ENCODE measurements around the gene PADI3. TPM values are rescaled to one million over a fixed set of nuclear protein-coding genes. Genes with fewer than 3 reads are reported as not detected.

Gene PADI3
- total RNA-seq, 1 experiment from 2014 or later, result not detected

- Histone ChIP-seq H2AFZ (ENCODE audit: low read length) (no peak overlapping the region), H3K36me3 (ENCODE audit: insufficient read depth, low read length) (no peaks in the 10 kb centered on the region), H3K27me3 (ENCODE audit: low read length) (no peaks in the 10 kb centered on the region), H3K27ac (ENCODE audit: low read length) (no peak overlapping the region), H3K9me3 (ENCODE audit: low read length) (no peaks in the 10 kb centered on the region), H4K20me1 (ENCODE audit: insufficient read depth, low read depth, low read length) (no peaks in the 10 kb centered on the region), H3K79me2 (ENCODE audit: low read length) (no peaks in the 10 kb centered on the region), H3K9me2 (replicated peaks; ENCODE audit: insufficient read depth, low read length) (no peaks in the 10 kb centered on the region), H3K4me1 (ENCODE audit: low read length) (peaks cover 17% of the 10 kb centered on the region), H3K9ac (ENCODE audit: low read length) (no peak overlapping the region), H3K4me2 (ENCODE audit: low read depth, low read length, poor library complexity, severe bottlenecking) (no peak overlapping the region), H3K4me3 (ENCODE audit: low read length) (no peak overlapping the region)
- DNase-seq, result no peak
Measured at GRCh38 chr1:17206196-17206595, 42.7 kb upstream of the PADI3 start.

GRCh38 chr1:17207046-17207445 is 41.9 kb upstream of the PADI3 start:
- peak; percentile 91 for DNase-seq
- H4K20me1 ChIP-seq (ENCODE audit: insufficient read depth, low read depth, low read length), result no peaks in the 10 kb centered on the region
- H3K4me2 ChIP-seq (ENCODE audit: low read depth, low read length, poor library complexity, severe bottlenecking), result peak overlapping the region; percentile 38
- no peak overlapping the region for H3K4me3 ChIP-seq (ENCODE audit: low read length)
- H3K9ac ChIP-seq (ENCODE audit: low read length), result no peak overlapping the region
- H3K27ac ChIP-seq (ENCODE audit: low read length), result no peak overlapping the region
- H3K79me2 ChIP-seq (ENCODE audit: low read length), result no peaks in the 10 kb centered on the region
- no peaks in the 10 kb centered on the region for H3K9me2 ChIP-seq (replicated peaks; ENCODE audit: insufficient read depth, low read length)
- no peaks in the 10 kb centered on the region for H3K27me3 ChIP-seq (ENCODE audit: low read length)
- H3K36me3 ChIP-seq (ENCODE audit: insufficient read depth, low read length), result no peaks in the 10 kb centered on the region
- H3K9me3 ChIP-seq (ENCODE audit: low read length), result no peaks in the 10 kb centered on the region
- H2AFZ ChIP-seq (ENCODE audit: low read length), result no peak overlapping the region
- peaks cover 17% of the 10 kb centered on the region for H3K4me1 ChIP-seq (ENCODE audit: low read length)

- H2AFZ ChIP-seq (ENCODE audit: low read length), result no peak overlapping the region
- no peaks in the 10 kb centered on the region for H3K36me3 ChIP-seq (ENCODE audit: insufficient read depth, low read length)
- no peak overlapping the region for H3K27ac ChIP-seq (ENCODE audit: low read length)
- DNase-seq, result no peak
- peak overlapping the region; percentile 38 for H3K4me2 ChIP-seq (ENCODE audit: low read depth, low read length, poor library complexity, severe bottlenecking)
- H3K9me2 ChIP-seq (replicated peaks; ENCODE audit: insufficient read depth, low read length), result no peaks in the 10 kb centered on the region
- H3K9me3 ChIP-seq (ENCODE audit: low read length), result no peaks in the 10 kb centered on the region
- H3K79me2 ChIP-seq (ENCODE audit: low read length), result no peaks in the 10 kb centered on the region
- H3K27me3 ChIP-seq (ENCODE audit: low read length), result no peaks in the 10 kb centered on the region
- H3K9ac ChIP-seq (ENCODE audit: low read length), result no peak overlapping the region
- H3K4me1 ChIP-seq (ENCODE audit: low read length), result peaks cover 17% of the 10 kb centered on the region
- H4K20me1 ChIP-seq (ENCODE audit: insufficient read depth, low read depth, low read length), result no peaks in the 10 kb centered on the region
- no peak overlapping the region for H3K4me3 ChIP-seq (ENCODE audit: low read length)
Measured at GRCh38 chr1:17207540-17207939, 41.4 kb upstream of the PADI3 start.

- Histone ChIP-seq H3K4me1 (ENCODE audit: low read length) (peaks cover 17% of the 10 kb centered on the region), H3K4me3 (ENCODE audit: low read length) (no peak overlapping the region), H3K27ac (ENCODE audit: low read length) (no peak overlapping the region), H3K9me3 (ENCODE audit: low read length) (no peaks in the 10 kb centered on the region), H3K79me2 (ENCODE audit: low read length) (no peaks in the 10 kb centered on the region), H2AFZ (ENCODE audit: low read length) (no peak overlapping the region), H3K36me3 (ENCODE audit: insufficient read depth, low read length) (no peaks in the 10 kb centered on the region), H3K9ac (ENCODE audit: low read length) (no peak overlapping the region), H3K27me3 (ENCODE audit: low read length) (no peaks in the 10 kb centered on the region), H4K20me1 (ENCODE audit: insufficient read depth, low read depth, low read length) (no peaks in the 10 kb centered on the region), H3K4me2 (ENCODE audit: low read depth, low read length, poor library complexity, severe bottlenecking) (no peak overlapping the region), H3K9me2 (replicated peaks; ENCODE audit: insufficient read depth, low read length) (no peaks in the 10 kb centered on the region)
- peak; percentile 70 for DNase-seq
Measured at GRCh38 chr1:17207966-17208418, 40.9 kb upstream of the PADI3 start.

- Histone ChIP-seq H3K4me2 (ENCODE audit: low read depth, low read length, poor library complexity, severe bottlenecking) (no peak overlapping the region), H3K79me2 (ENCODE audit: low read length) (no peaks in the 10 kb centered on the region)
Measured at GRCh38 chr1:17208546-17208945, 40.4 kb upstream of the PADI3 start.

GRCh38 chr1:17209430-17209829 is 39.5 kb upstream of the PADI3 start:
- H3K9ac ChIP-seq (ENCODE audit: low read length), result no peak overlapping the region
- no peak overlapping the region for H3K4me2 ChIP-seq (ENCODE audit: low read depth, low read length, poor library complexity, severe bottlenecking)
- no peak overlapping the region for H3K27ac ChIP-seq (ENCODE audit: low read length)
- H3K4me3 ChIP-seq (ENCODE audit: low read length), result no peak overlapping the region
- no peaks in the 10 kb centered on the region for H3K9me3 ChIP-seq (ENCODE audit: low read length)
- no peaks in the 10 kb centered on the region for H3K36me3 ChIP-seq (ENCODE audit: insufficient read depth, low read length)
- no peaks in the 10 kb centered on the region for H3K9me2 ChIP-seq (replicated peaks; ENCODE audit: insufficient read depth, low read length)
- no peak for DNase-seq
- H2AFZ ChIP-seq (ENCODE audit: low read length), result no peak overlapping the region
- H4K20me1 ChIP-seq (ENCODE audit: insufficient read depth, low read depth, low read length), result no peaks in the 10 kb centered on the region
- peaks cover 17% of the 10 kb centered on the region for H3K4me1 ChIP-seq (ENCODE audit: low read length)
- no peaks in the 10 kb centered on the region for H3K79me2 ChIP-seq (ENCODE audit: low read length)
- no peaks in the 10 kb centered on the region for H3K27me3 ChIP-seq (ENCODE audit: low read length)

More at GRCh38 chr1:17208546-17208945, 40.4 kb upstream of the PADI3 start:
- Histone ChIP-seq H3K4me3 (ENCODE audit: low read length) (no peak overlapping the region), H4K20me1 (ENCODE audit: insufficient read depth, low read depth, low read length) (no peaks in the 10 kb centered on the region), H3K9ac (ENCODE audit: low read length) (no peak overlapping the region), H3K27me3 (ENCODE audit: low read length) (no peaks in the 10 kb centered on the region), H3K9me2 (replicated peaks; ENCODE audit: insufficient read depth, low read length) (no peaks in the 10 kb centered on the region), H2AFZ (ENCODE audit: low read length) (no peak overlapping the region), H3K27ac (ENCODE audit: low read length) (no peak overlapping the region), H3K36me3 (ENCODE audit: insufficient read depth, low read length) (no peaks in the 10 kb centered on the region), H3K4me1 (ENCODE audit: low read length) (peaks cover 17% of the 10 kb centered on the region), H3K9me3 (ENCODE audit: low read length) (no peaks in the 10 kb centered on the region)
- DNase-seq, result no peak

GRCh38 chr1:17210176-17210575 is 38.7 kb upstream of the PADI3 start:
- H3K4me3 ChIP-seq (ENCODE audit: low read length), result no peak overlapping the region
- no peak overlapping the region for H3K9ac ChIP-seq (ENCODE audit: low read length)
- H3K79me2 ChIP-seq (ENCODE audit: low read length), result no peaks in the 10 kb centered on the region
- H4K20me1 ChIP-seq (ENCODE audit: insufficient read depth, low read depth, low read length), result no peaks in the 10 kb centered on the region
- DNase-seq, result no peak
- no peaks in the 10 kb centered on the region for H3K9me3 ChIP-seq (ENCODE audit: low read length)
- no peak overlapping the region for H3K27ac ChIP-seq (ENCODE audit: low read length)
- H3K36me3 ChIP-seq (ENCODE audit: insufficient read depth, low read length), result no peaks in the 10 kb centered on the region
- H3K27me3 ChIP-seq (ENCODE audit: low read length), result no peaks in the 10 kb centered on the region
- H3K9me2 ChIP-seq (replicated peaks; ENCODE audit: insufficient read depth, low read length), result no peaks in the 10 kb centered on the region
- H2AFZ ChIP-seq (ENCODE audit: low read length), result no peak overlapping the region
- H3K4me2 ChIP-seq (ENCODE audit: low read depth, low read length, poor library complexity, severe bottlenecking), result no peak overlapping the region
- H3K4me1 ChIP-seq (ENCODE audit: low read length), result peaks cover 17% of the 10 kb centered on the region

GRCh38 chr1:17211377-17211776 is 37.5 kb upstream of the PADI3 start:
- Histone ChIP-seq H3K9me2 (replicated peaks; ENCODE audit: insufficient read depth, low read length) (no peaks in the 10 kb centered on the region), H3K79me2 (ENCODE audit: low read length) (no peaks in the 10 kb centered on the region), H3K9ac (ENCODE audit: low read length) (no peak overlapping the region), H4K20me1 (ENCODE audit: insufficient read depth, low read depth, low read length) (no peaks in the 10 kb centered on the region), H3K36me3 (ENCODE audit: insufficient read depth, low read length) (no peaks in the 10 kb centered on the region), H3K27ac (ENCODE audit: low read length) (no peak overlapping the region), H3K4me1 (ENCODE audit: low read length) (peaks cover 17% of the 10 kb centered on the region), H3K4me3 (ENCODE audit: low read length) (no peak overlapping the region), H3K4me2 (ENCODE audit: low read depth, low read length, poor library complexity, severe bottlenecking) (no peak overlapping the region), H3K9me3 (ENCODE audit: low read length) (no peaks in the 10 kb centered on the region), H2AFZ (ENCODE audit: low read length) (no peak overlapping the region), H3K27me3 (ENCODE audit: low read length) (no peaks in the 10 kb centered on the region)
- no peak for DNase-seq

GRCh38 chr1:17212009-17212408 is 36.9 kb upstream of the PADI3 start:
- peaks cover 13% of the 10 kb centered on the region for H3K4me1 ChIP-seq (ENCODE audit: low read length)
- no peak overlapping the region for H3K4me3 ChIP-seq (ENCODE audit: low read length)
- H3K36me3 ChIP-seq (ENCODE audit: insufficient read depth, low read length), result no peaks in the 10 kb centered on the region
- H3K9me3 ChIP-seq (ENCODE audit: low read length), result no peaks in the 10 kb centered on the region
- no peak overlapping the region for H3K9ac ChIP-seq (ENCODE audit: low read length)
- no peaks in the 10 kb centered on the region for H3K79me2 ChIP-seq (ENCODE audit: low read length)
- no peaks in the 10 kb centered on the region for H3K27me3 ChIP-seq (ENCODE audit: low read length)
- H2AFZ ChIP-seq (ENCODE audit: low read length), result no peak overlapping the region
- no peak for DNase-seq
- H3K9me2 ChIP-seq (replicated peaks; ENCODE audit: insufficient read depth, low read length), result no peaks in the 10 kb centered on the region
- no peak overlapping the region for H3K4me2 ChIP-seq (ENCODE audit: low read depth, low read length, poor library complexity, severe bottlenecking)
- no peak overlapping the region for H3K27ac ChIP-seq (ENCODE audit: low read length)
- no peaks in the 10 kb centered on the region for H4K20me1 ChIP-seq (ENCODE audit: insufficient read depth, low read depth, low read length)

All from Karpas-422 (cell line).